HepG2 (cell line): ENCODE data around the gene FFAR4. TPM values are rescaled to one million over a fixed set of nuclear protein-coding genes. Genes with fewer than 3 reads are reported as not detected.

Experiments
- ATAC-seq: fragments of 200-7000 bp; cut with Tn5 transposase; 3 replicates; pipeline ENCODE4 v1.9.1; 2020; ENCODE audit warnings: mild to moderate bottlenecking, moderate library complexity
- BruUV-seq: library from RNA; stranded (reverse); fragments of 400-500 nt; replicated peaks from 2 replicates; lab custom pipeline; 2021; lab: Mats Ljungman, UMichigan
- CTCF ChIA-PET: fragments of 300-600 bp; formaldehyde crosslinking; extraction: SDS; loops from one replicate; lab custom pipeline; 2021; ENCODE audit warnings: low total read pairs, inconsistent platforms, low intra/inter-chr PET ratio; lab: Yijun Ruan, JAX
- POLR2A ChIA-PET: fragments of 350-600 bp; sonication (Branson Sonifier 250); formaldehyde crosslinking; loops from one replicate; lab custom pipeline; 2020; ENCODE audit warnings: antibody characterized with exemption, inconsistent platforms; lab: Yijun Ruan, JAX
- DNase-seq: peaks from one replicate; pipeline ENCODE4 v3.0.0-alpha.2; 2015; ENCODE audit warnings: low spot score
- FAIRE-seq: peaks from 3 replicates; lab custom pipeline; 2011; peaks lifted over from hg19 to GRCh38; lab: Jason Lieb, UNC
- H2AFZ ChIP-seq: one replicate; pipeline ENCODE4 v1.6.1; 2011; ENCODE audit warnings: low read length, inconsistent platforms
- H3K27ac ChIP-seq: fragments of 300-600 bp; 3 replicates; pipeline ENCODE4 v1.8.0; 2011; ENCODE audit warnings: mixed run types, mild to moderate bottlenecking, mixed read lengths, low read length, inconsistent platforms; ENCODE audit not compliant: insufficient read depth; ENCODE audit errors: extremely low read length
- H3K27me3 ChIP-seq, 2 experiments: fragments of 200-600 bp in 1 of 2; 2 replicates in 1 of 2; 3 replicates in 1 of 2; pipeline versions ENCODE4 v1.6.0 to v1.8.0; 2011; ENCODE audit warnings: low read length in 2 of 2, mild to moderate bottlenecking in 2 of 2, moderate library complexity in 2 of 2, inconsistent platforms in 1 of 2; ENCODE audit not compliant: insufficient read depth in 2 of 2, control insufficient read depth in 1 of 2
- H3K36me3 ChIP-seq, 2 experiments: fragments of 200-600 bp in 1 of 2; replicated peaks in 1 of 2; 2 replicates in 1 of 2; 3 replicates in 1 of 2; pipeline versions ENCODE4 v1.5.1 to v1.8.0; 2011; ENCODE audit warnings: low read length in 2 of 2, inconsistent platforms in 1 of 2; ENCODE audit not compliant: insufficient read depth in 2 of 2, control insufficient read depth in 1 of 2
- H3K4me1 ChIP-seq: 2 replicates; pipeline ENCODE4 v1.5.1; 2012; ENCODE audit warnings: low read length, inconsistent platforms; ENCODE audit not compliant: insufficient read depth
- H3K4me2 ChIP-seq: 2 replicates; pipeline ENCODE4 v1.6.0; 2011; ENCODE audit warnings: low read depth, low read length, inconsistent platforms
- H3K4me3 ChIP-seq, 3 experiments: fragments of 200-600 bp in 1 of 3; sonication (generic), shearing (Covaris generic) in 1 of 3; replicated peaks in 1 of 3; 2 replicates each; pipeline ENCODE4 v1.5.1; 2011 to 2016; ENCODE audit warnings: low read length in 3 of 3, inconsistent platforms in 2 of 3, low read depth in 2 of 3, mild to moderate bottlenecking in 2 of 3, control low read depth in 1 of 3, mixed read lengths in 1 of 3; ENCODE audit not compliant: insufficient read depth in 1 of 3
- H3K79me2 ChIP-seq: one replicate; pipeline ENCODE4 v1.6.1; 2011; ENCODE audit warnings: low read length, inconsistent platforms; ENCODE audit not compliant: insufficient read depth
- H3K9ac ChIP-seq: 2 replicates; pipeline ENCODE4 v1.6.0; 2011; ENCODE audit warnings: mild to moderate bottlenecking, low read depth, low read length, inconsistent platforms; ENCODE audit not compliant: insufficient read depth
- H3K9me3 ChIP-seq: 2 replicates; pipeline ENCODE4 v1.5.1; 2012; ENCODE audit warnings: mild to moderate bottlenecking, low read length
- H4K20me1 ChIP-seq: 2 replicates; pipeline ENCODE4 v1.6.0; 2011; ENCODE audit warnings: inconsistent platforms, mild to moderate bottlenecking, low read length, moderate library complexity; ENCODE audit not compliant: insufficient read depth
- CBFB ChIP-seq: sonication (generic); formaldehyde crosslinking; IDR thresholded peaks from 2 replicates; pipeline ENCODE4 v1.4.0; 2020; ENCODE audit warnings: missing genetic modification reagents
- CBX2 ChIP-seq, 2 experiments: fragments of 200-600 bp in 1 of 2; sonication (generic); formaldehyde crosslinking in 1 of 2; IDR thresholded peaks; 2 replicates each; pipeline versions ENCODE4 v1.7.0 to v1.8.1; 2018 to 2022; ENCODE audit warnings: low read depth in 2 of 2, low read length in 1 of 2, mild to moderate bottlenecking in 1 of 2, missing genetic modification reagents in 1 of 2
- SMYD3 ChIP-seq: sonication (generic); formaldehyde crosslinking; IDR thresholded peaks from 2 replicates; pipeline ENCODE4 v1.8.1; 2023; ENCODE audit warnings: mild to moderate bottlenecking, missing genetic modification reagents
- ZFP91 ChIP-seq: sonication (generic); formaldehyde crosslinking; IDR thresholded peaks from 2 replicates; pipeline ENCODE4 v1.9.0; 2022; ENCODE audit warnings: missing genetic modification reagents, mild to moderate bottlenecking, borderline replicate concordance
- ZNF333 ChIP-seq: sonication (generic); formaldehyde crosslinking; IDR thresholded peaks from 2 replicates; pipeline ENCODE4 v1.4.0; 2020; ENCODE audit warnings: mild to moderate bottlenecking, missing genetic modification reagents, borderline replicate concordance
- WGBS: methylation state at CpG from one replicate; pipeline ENCODE4 v1.1.6; 2017; ENCODE audit warnings: low lambda C conversion rate; 5-methylcytosine and 5-hydroxymethylcytosine counted together
- in situ Hi-C: cut with HindIII; loops from 2 replicates; pipeline ENCODE4 v1.10.0; 2017; ENCODE audit warnings: low pct_unique_long_range_greater_than_20kb; ENCODE audit not compliant: extremely low pct_ligation_motif_present
- intact Hi-C: fragments of 100-400 bp; cut with micrococcal nuclease; formaldehyde crosslinking; loops from one replicate; pipeline ENCODE4 v1.10.0; 2022; ENCODE audit not compliant: unreplicated experiment
- polyA plus RNA-seq, 8 experiments: library from polyadenylated mRNA; depleted of rRNA in 3 of 8; stranded (reverse) in 7 of 8; unstranded in 1 of 8; fragments of >200 nt; fragmentation: Illumina TruSeq in 4 of 8; extraction: Trizol in 4 of 8; gene quantifications; 2 replicates each; pipeline versions ENCODE4 v1.2.1 to v1.2.3, GENCODE V29; 2011 to 2016; ENCODE audit warnings: low read depth in 4 of 8, missing spikeins in 1 of 8, mixed read lengths in 1 of 8; ENCODE audit not compliant: insufficient read depth in 1 of 8
- total RNA-seq, 5 experiments: library from RNA; depleted of rRNA; stranded (reverse); fragments of >200 nt; fragmentation: Illumina TruSeq; extraction: Trizol; gene quantifications; 2 replicates each; pipeline ENCODE4 v1.2.3, GENCODE V29; 2016; ENCODE audit warnings: low read depth in 1 of 5
- TF ChIP-seq, protein P1 (sequence below): sonication (generic); formaldehyde crosslinking; IDR thresholded peaks from 2 replicates; pipeline ENCODE4 v1.5.1; 2020; ENCODE audit warnings: mild to moderate bottlenecking, missing genetic modification reagents, moderate library complexity
- TF ChIP-seq, protein P2 (sequence below): sonication (generic); formaldehyde crosslinking; IDR thresholded peaks from 2 replicates; pipeline ENCODE4 v1.5.0; 2020; ENCODE audit warnings: mild to moderate bottlenecking, missing genetic modification reagents, borderline replicate concordance

The FFAR4 gene
- total and polyA plus RNA-seq, 2 of the 13 experiments (the other 11 are each of a cell fraction or from before 2014, with no cell fraction given): 0.09 TPM; not detected in 1

GRCh38 chr10:93554760-93555432, 11.6 kb upstream of the FFAR4 start (continued):
- TF ChIP-seq ZFP91 (CRISPR knock-in tag) (peak; percentile 33; the same call in 1 of the 2 replicates), CBFB (CRISPR knock-in tag) (no peak)
- TF ChIP-seq, protein P1, sequence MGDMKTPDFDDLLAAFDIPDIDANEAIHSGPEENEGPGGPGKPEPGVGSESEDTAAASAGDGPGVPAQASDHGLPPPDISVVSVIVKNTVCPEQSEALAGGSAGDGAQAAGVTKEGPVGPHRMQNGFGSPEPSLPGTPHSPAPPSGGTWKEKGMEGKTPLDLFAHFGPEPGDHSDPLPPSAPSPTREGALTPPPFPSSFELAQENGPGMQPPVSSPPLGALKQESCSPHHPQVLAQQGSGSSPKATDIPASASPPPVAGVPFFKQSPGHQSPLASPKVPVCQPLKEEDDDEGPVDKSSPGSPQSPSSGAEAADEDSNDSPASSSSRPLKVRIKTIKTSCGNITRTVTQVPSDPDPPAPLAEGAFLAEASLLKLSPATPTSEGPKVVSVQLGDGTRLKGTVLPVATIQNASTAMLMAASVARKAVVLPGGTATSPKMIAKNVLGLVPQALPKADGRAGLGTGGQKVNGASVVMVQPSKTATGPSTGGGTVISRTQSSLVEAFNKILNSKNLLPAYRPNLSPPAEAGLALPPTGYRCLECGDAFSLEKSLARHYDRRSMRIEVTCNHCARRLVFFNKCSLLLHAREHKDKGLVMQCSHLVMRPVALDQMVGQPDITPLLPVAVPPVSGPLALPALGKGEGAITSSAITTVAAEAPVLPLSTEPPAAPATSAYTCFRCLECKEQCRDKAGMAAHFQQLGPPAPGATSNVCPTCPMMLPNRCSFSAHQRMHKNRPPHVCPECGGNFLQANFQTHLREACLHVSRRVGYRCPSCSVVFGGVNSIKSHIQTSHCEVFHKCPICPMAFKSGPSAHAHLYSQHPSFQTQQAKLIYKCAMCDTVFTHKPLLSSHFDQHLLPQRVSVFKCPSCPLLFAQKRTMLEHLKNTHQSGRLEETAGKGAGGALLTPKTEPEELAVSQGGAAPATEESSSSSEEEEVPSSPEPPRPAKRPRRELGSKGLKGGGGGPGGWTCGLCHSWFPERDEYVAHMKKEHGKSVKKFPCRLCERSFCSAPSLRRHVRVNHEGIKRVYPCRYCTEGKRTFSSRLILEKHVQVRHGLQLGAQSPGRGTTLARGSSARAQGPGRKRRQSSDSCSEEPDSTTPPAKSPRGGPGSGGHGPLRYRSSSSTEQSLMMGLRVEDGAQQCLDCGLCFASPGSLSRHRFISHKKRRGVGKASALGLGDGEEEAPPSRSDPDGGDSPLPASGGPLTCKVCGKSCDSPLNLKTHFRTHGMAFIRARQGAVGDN (CRISPR knock-in tag): peak; percentile 17; the same call in 1 of the 2 replicates

- intact Hi-C loops (loop anchor here (10.0 kb wide), 1 partner anchor 255 kb away; no protein-coding TSS in a partner anchor), in situ Hi-C loops (no loop called here)
- no peak for ATAC-seq
- no peaks in the 10 kb centered on the region for H3K79me2 ChIP-seq
- no peak for FAIRE-seq
- WGBS: 45% methylated on average over 9 of the region's 9 CpGs
- no peak overlapping the region for H3K27ac ChIP-seq
- H3K27me3 ChIP-seq: peaks cover 0 to 19% of the 10 kb centered on the region in 2 experiments; a peak in 2 of 5 replicates
- CTCF ChIA-PET: no interaction called here
- peaks cover 7% of the 10 kb centered on the region for H3K4me1 ChIP-seq
- H3K4me2 ChIP-seq: no peak overlapping the region
- no peak overlapping the region for H3K9ac ChIP-seq
- H3K36me3 ChIP-seq: no peaks in the 10 kb centered on the region
- H2AFZ ChIP-seq: no peak overlapping the region
- BruUV-seq: no TSS peak
- no peaks in the 10 kb centered on the region for H4K20me1 ChIP-seq
- no peak for DNase-seq
- H3K4me3 ChIP-seq: no peak overlapping the region
- no peaks in the 10 kb centered on the region for H3K9me3 ChIP-seq
- POLR2A ChIA-PET: interaction anchor here (1.6 kb wide), 1 partner anchor 33 kb away, joined by 3 read pairs; no protein-coding TSS in a partner anchor
- TF ChIP-seq, protein P2, sequence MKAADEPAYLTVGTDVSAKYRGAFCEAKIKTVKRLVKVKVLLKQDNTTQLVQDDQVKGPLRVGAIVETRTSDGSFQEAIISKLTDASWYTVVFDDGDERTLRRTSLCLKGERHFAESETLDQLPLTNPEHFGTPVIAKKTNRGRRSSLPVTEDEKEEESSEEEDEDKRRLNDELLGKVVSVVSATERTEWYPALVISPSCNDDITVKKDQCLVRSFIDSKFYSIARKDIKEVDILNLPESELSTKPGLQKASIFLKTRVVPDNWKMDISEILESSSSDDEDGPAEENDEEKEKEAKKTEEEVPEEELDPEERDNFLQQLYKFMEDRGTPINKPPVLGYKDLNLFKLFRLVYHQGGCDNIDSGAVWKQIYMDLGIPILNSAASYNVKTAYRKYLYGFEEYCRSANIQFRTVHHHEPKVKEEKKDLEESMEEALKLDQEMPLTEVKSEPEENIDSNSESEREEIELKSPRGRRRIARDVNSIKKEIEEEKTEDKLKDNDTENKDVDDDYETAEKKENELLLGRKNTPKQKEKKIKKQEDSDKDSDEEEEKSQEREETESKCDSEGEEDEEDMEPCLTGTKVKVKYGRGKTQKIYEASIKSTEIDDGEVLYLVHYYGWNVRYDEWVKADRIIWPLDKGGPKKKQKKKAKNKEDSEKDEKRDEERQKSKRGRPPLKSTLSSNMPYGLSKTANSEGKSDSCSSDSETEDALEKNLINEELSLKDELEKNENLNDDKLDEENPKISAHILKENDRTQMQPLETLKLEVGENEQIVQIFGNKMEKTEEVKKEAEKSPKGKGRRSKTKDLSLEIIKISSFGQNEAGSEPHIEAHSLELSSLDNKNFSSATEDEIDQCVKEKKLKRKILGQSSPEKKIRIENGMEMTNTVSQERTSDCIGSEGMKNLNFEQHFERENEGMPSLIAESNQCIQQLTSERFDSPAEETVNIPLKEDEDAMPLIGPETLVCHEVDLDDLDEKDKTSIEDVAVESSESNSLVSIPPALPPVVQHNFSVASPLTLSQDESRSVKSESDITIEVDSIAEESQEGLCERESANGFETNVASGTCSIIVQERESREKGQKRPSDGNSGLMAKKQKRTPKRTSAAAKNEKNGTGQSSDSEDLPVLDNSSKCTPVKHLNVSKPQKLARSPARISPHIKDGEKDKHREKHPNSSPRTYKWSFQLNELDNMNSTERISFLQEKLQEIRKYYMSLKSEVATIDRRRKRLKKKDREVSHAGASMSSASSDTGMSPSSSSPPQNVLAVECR (CRISPR knock-in tag): no peak
- TF ChIP-seq ZNF333 (CRISPR knock-in tag): no peak
- TF ChIP-seq CBX2 (IDR thresholded peaks at IDR 0.05; ENCODE audit: low read depth, low read length): no peak
- no peak for TF ChIP-seq CBX2 (CRISPR knock-in tag; IDR thresholded peaks at IDR 0.05; ENCODE audit: low read depth)
- TF ChIP-seq SMYD3 (CRISPR knock-in tag): no peak
These were observed 7.0 kb upstream of the FFAR4 start for GRCh38 chr10:93559490-93559889.
